ENCODE results near the gene HOXD10. TPM values are rescaled to one million over a fixed set of nuclear protein-coding genes. Genes with fewer than 3 reads are reported as not detected.

HOXD10 gene
- total RNA-seq, 2 experiments from 2014 or later, result not detected

GRCh38 chr2:176107731-176108181, 8.8 kb upstream of the HOXD10 start:
- POLR2A ChIA-PET, result no interaction called here
- ATAC-seq (ENCODE audit: poor library complexity) (no peak), DNase-seq (peak in 2 of 14 experiments; percentile 1 to 29)
- H3K9me3 Mint-ChIP-seq, result no peaks in the 10 kb centered on the region
- peaks cover 87 to 93% of the 10 kb centered on the region in 2 experiments for H3K27me3 ChIP-seq (ENCODE audit: control insufficient read depth in 1 of 2, insufficient read depth in 2 of 2, low read length in 2 of 2)
- CTCF ChIA-PET, result no interaction called here
- TF ChIP-seq CTCF (IDR thresholded peaks at IDR 0.05), result no peak
- H3K36me3 Mint-ChIP-seq (ENCODE audit: low read depth), result peaks cover 7% of the 10 kb centered on the region
- H3K4me1 Mint-ChIP-seq (ENCODE audit: low read depth), result peaks cover 41% of the 10 kb centered on the region
- H3K27me3 Mint-ChIP-seq, result peaks cover 90% of the 10 kb centered on the region
- intact Hi-C loops (cut with DNase I, micrococcal nuclease), result no loop called here
- no peak overlapping the region for H3K27ac ChIP-seq (ENCODE audit: low read depth in 1 of 2, low read length in 2 of 2)
- H3K4me3 ChIP-seq (ENCODE audit: low read length), result no peak overlapping the region
- H3K27ac Mint-ChIP-seq, result no peak overlapping the region
- peaks cover 35% of the 10 kb centered on the region for H3K4me1 ChIP-seq (ENCODE audit: insufficient read depth, low read length)
- no peaks in the 10 kb centered on the region for H3K36me3 ChIP-seq (ENCODE audit: insufficient read depth, low read length)
- H3K9me3 ChIP-seq (ENCODE audit: control insufficient read depth in 1 of 2, insufficient read depth in 1 of 2, low read length in 2 of 2), result peaks cover 3 to 66% of the 10 kb centered on the region in 2 experiments
- no peak overlapping the region for H3K4me3 Mint-ChIP-seq

DNA sequence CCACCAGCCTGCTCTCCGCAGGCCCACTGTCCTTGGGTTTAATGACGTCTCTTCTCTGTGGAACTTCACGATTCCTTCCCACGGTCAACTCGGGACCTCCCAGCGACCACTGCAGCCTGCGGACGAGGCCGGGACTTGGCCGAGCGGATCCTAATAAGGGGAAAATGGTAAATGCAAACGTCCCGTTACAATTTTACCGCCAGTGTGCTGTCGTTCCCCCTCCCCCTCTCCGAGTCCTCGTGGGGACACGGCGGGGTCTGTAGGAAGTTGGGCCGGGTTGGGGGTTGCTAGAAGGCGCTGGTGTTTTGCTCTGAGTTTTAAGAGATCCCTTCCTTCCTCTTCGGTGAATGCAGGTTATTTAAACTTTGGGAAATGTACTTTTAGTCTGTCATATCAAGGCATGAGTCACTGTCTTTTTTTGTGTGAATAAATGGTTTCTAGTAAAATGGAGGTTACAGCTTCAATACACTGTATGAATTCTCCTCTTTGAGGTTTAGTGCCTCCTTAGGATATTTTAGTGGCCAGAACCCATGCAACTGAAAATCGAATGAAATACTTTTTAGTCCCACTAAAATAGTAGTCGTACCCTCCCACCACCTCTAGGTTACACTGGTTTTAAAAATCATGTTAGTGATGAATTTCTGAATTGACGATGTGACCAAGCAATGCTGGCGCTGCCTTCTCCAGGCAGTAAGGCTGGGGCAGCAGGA, 7.2 kb upstream of the HOXD10 start:
- Mint-ChIP-seq H3K9me3 (no peaks in the 10 kb centered on the region), H3K27ac (peak overlapping the region; percentile 18), H3K4me1 (ENCODE audit: low read depth) (peaks cover 32% of the 10 kb centered on the region), H3K27me3 (peaks cover 90% of the 10 kb centered on the region), H3K36me3 (ENCODE audit: low read depth) (peaks cover 7% of the 10 kb centered on the region), H3K4me3 (peak overlapping the region; percentile 8)
- ATAC-seq (ENCODE audit: poor library complexity) (no peak), DNase-seq (peak in 1 of 14 experiments; percentile 29)
- CTCF ChIA-PET, result interaction anchor here (1.8 kb wide), 1 partner anchor 18 kb away, joined by 6 read pairs; no protein-coding TSS in a partner anchor
- Histone ChIP-seq H3K27me3 (ENCODE audit: control insufficient read depth in 1 of 2, insufficient read depth in 2 of 2, low read length in 2 of 2) (peaks cover 87 to 93% of the 10 kb centered on the region in 2 experiments), H3K27ac (ENCODE audit: low read depth in 1 of 2, low read length in 2 of 2) (no peak overlapping the region), H3K36me3 (ENCODE audit: insufficient read depth, low read length) (no peaks in the 10 kb centered on the region), H3K4me1 (ENCODE audit: insufficient read depth, low read length) (peaks cover 30% of the 10 kb centered on the region), H3K9me3 (ENCODE audit: control insufficient read depth in 1 of 2, insufficient read depth in 1 of 2, low read length in 2 of 2) (peaks cover 8 to 71% of the 10 kb centered on the region in 2 experiments), H3K4me3 (ENCODE audit: low read length) (no peak overlapping the region)
- intact Hi-C loops (cut with DNase I, micrococcal nuclease), result no loop called here
- no peak for TF ChIP-seq CTCF (IDR thresholded peaks at IDR 0.05)
- POLR2A ChIA-PET, result interaction anchor here (2.4 kb wide), 1 partner anchor 11 kb away, joined by 8 read pairs; no protein-coding TSS in a partner anchor

- no peak for TF ChIP-seq CTCF (IDR thresholded peaks at IDR 0.05)
- POLR2A ChIA-PET, result interaction anchor here (0.7 to 2.4 kb wide), 4 partner anchors 11 to 62 kb away, joined by 3 to 8 read pairs (median 4); no protein-coding TSS in a partner anchor
- Mint-ChIP-seq H3K27me3 (peaks cover 90% of the 10 kb centered on the region), H3K4me1 (ENCODE audit: low read depth) (peaks cover 28% of the 10 kb centered on the region), H3K36me3 (ENCODE audit: low read depth) (peaks cover 7% of the 10 kb centered on the region), H3K4me3 (no peak overlapping the region), H3K27ac (no peak overlapping the region), H3K9me3 (no peaks in the 10 kb centered on the region)
- Histone ChIP-seq H3K4me3 (ENCODE audit: low read length) (no peak overlapping the region), H3K36me3 (ENCODE audit: insufficient read depth, low read length) (no peaks in the 10 kb centered on the region), H3K27me3 (ENCODE audit: control insufficient read depth in 1 of 2, insufficient read depth in 2 of 2, low read length in 2 of 2) (peaks cover 87 to 93% of the 10 kb centered on the region in 2 experiments), H3K27ac (ENCODE audit: low read depth in 1 of 2, low read length in 2 of 2) (no peak overlapping the region), H3K9me3 (ENCODE audit: control insufficient read depth in 1 of 2, insufficient read depth in 1 of 2, low read length in 2 of 2) (peaks cover 11 to 71% of the 10 kb centered on the region in 2 experiments), H3K4me1 (ENCODE audit: insufficient read depth, low read length) (peaks cover 24% of the 10 kb centered on the region)
- DNase-seq (no peak), ATAC-seq (ENCODE audit: poor library complexity) (no peak)
- intact Hi-C loops (cut with DNase I, micrococcal nuclease), result loop anchor here in 1 of 2 experiments (2.0 to 5.0 kb wide), 2 partner anchors 13 to 33 kb away; no protein-coding TSS in a partner anchor
- CTCF ChIA-PET, result interaction anchor here (1.2 to 1.8 kb wide), 2 partner anchors 8 to 17 kb away, joined by 3 to 6 read pairs; no protein-coding TSS in a partner anchor
These were observed 6.6 kb upstream of the HOXD10 start for GRCh38 chr2:176109946-176110345.
